H1 (cell line): Measurements from ENCODE around the gene CCNK. TPM values are rescaled to one million over a fixed set of nuclear protein-coding genes. Genes with fewer than 3 reads are reported as not detected.

Source experiments
- CTCF ChIA-PET: fragments of 300-600 bp; sonication (Branson Sonifier 250); formaldehyde crosslinking; loops from one replicate; lab custom pipeline; 2021; ENCODE audit not compliant: partially characterized antibody; lab: Charles Lee
- POLR2A ChIA-PET: fragments of 300-600 bp; sonication (Branson Sonifier 250); formaldehyde crosslinking; loops from one replicate; lab custom pipeline; 2021; ENCODE audit warnings: inconsistent platforms; ENCODE audit not compliant: partially characterized antibody; lab: Charles Lee
- DNase-seq, 2 experiments: peaks; one replicate each; pipeline versions ENCODE4 v3.0.0 to v3.0.0-alpha.2; 2010 to 2022; ENCODE audit warnings: low spot score in 2 of 2, low read depth in 1 of 2, mixed read lengths in 1 of 2
- FAIRE-seq: peaks from 2 replicates; lab custom pipeline; 2011; peaks lifted over from hg19 to GRCh38; lab: Jason Lieb, UNC
- H2AFZ ChIP-seq: 2 replicates; pipeline ENCODE4 v1.8.1; 2012; ENCODE audit warnings: low read length, inconsistent platforms
- H2AK5ac ChIP-seq: 2 replicates; pipeline ENCODE4 v1.6.1; 2013; ENCODE audit warnings: low read depth, low read length
- H2BK120ac ChIP-seq: replicated peaks from 2 replicates; pipeline ENCODE3; 2013; ENCODE audit warnings: low read depth, low read length, inconsistent platforms
- H2BK12ac ChIP-seq: 2 replicates; pipeline ENCODE4 v1.6.1; 2013; ENCODE audit warnings: low read depth, low read length
- H2BK15ac ChIP-seq: 2 replicates; pipeline ENCODE4 v1.6.1; 2013; ENCODE audit warnings: low read length
- H2BK20ac ChIP-seq: 2 replicates; pipeline ENCODE4 v1.6.1; 2013; ENCODE audit warnings: low read length
- H2BK5ac ChIP-seq: 2 replicates; pipeline ENCODE4 v1.6.1; 2013; ENCODE audit warnings: low read depth, low read length
- H3K14ac ChIP-seq: 2 replicates; pipeline ENCODE4 v1.6.1; 2013; ENCODE audit warnings: inconsistent platforms; ENCODE audit not compliant: insufficient read length
- H3K18ac ChIP-seq: 2 replicates; pipeline ENCODE4 v1.6.1; 2013; ENCODE audit warnings: low read length; ENCODE audit errors: extremely low read depth
- H3K23ac ChIP-seq: 2 replicates; pipeline ENCODE4 v1.6.1; 2013; ENCODE audit warnings: inconsistent platforms; ENCODE audit not compliant: insufficient read length
- H3K23me2 ChIP-seq: 2 replicates; pipeline ENCODE4 v1.6.1; 2013; ENCODE audit warnings: low read depth, low read length
- H3K27ac ChIP-seq: 2 replicates; pipeline ENCODE4 v1.6.1; 2011; ENCODE audit warnings: low read depth, low read length, inconsistent platforms
- H3K27me3 ChIP-seq, 4 experiments: replicated peaks in 1 of 4; 1 replicate in 1 of 4; 2 replicates in 3 of 4; pipeline versions ENCODE4 v1.6.1 to v1.8.1; 2011 to 2013; ENCODE audit warnings: low read length in 3 of 4, mild to moderate bottlenecking in 3 of 4, inconsistent platforms in 2 of 4, mixed read lengths in 2 of 4, moderate library complexity in 1 of 4; ENCODE audit not compliant: control insufficient read depth in 3 of 4, insufficient read depth in 3 of 4; ENCODE audit errors: extremely low read depth in 1 of 4
- H3K36me3 ChIP-seq, 4 experiments: 2 replicates each; pipeline versions ENCODE4 v1.6.1 to v1.8.1; 2011 to 2013; ENCODE audit warnings: mild to moderate bottlenecking in 4 of 4, low read length in 3 of 4, moderate library complexity in 2 of 4, control low read depth in 1 of 4, inconsistent platforms in 1 of 4; ENCODE audit not compliant: insufficient read depth in 4 of 4, control insufficient read depth in 2 of 4
- H3K4ac ChIP-seq: replicated peaks from 2 replicates; pipeline ENCODE3; 2013; ENCODE audit warnings: low read length, low read depth, mixed read lengths, inconsistent platforms; ENCODE audit not compliant: insufficient read length
- H3K4me1 ChIP-seq, 4 experiments: replicated peaks in 1 of 4; 1 replicate in 1 of 4; 2 replicates in 3 of 4; pipeline versions ENCODE4 v1.6.1 to v1.8.1; 2011 to 2013; ENCODE audit warnings: low read length in 3 of 4, inconsistent platforms in 2 of 4, mixed read lengths in 1 of 4; ENCODE audit not compliant: insufficient read depth in 4 of 4, control insufficient read depth in 3 of 4
- H3K4me2 ChIP-seq, 2 experiments: 2 replicates each; pipeline versions ENCODE4 v1.6.1 to v1.8.1; 2011 to 2013; ENCODE audit warnings: low read depth in 2 of 2, low read length in 2 of 2, control low read depth in 1 of 2, inconsistent platforms in 1 of 2, mild to moderate bottlenecking in 1 of 2; ENCODE audit not compliant: insufficient read depth in 1 of 2
- H3K4me3 ChIP-seq, 4 experiments: fragments of 200-600, 300-600 bp in 1 of 4; sonication (generic), shearing (Covaris generic), sonication (Bioruptor Twin) in 1 of 4; 2 replicates each; pipeline versions ENCODE4 v1.5.1 to v1.8.1; 2011 to 2016; ENCODE audit warnings: low read length in 4 of 4, low read depth in 3 of 4, control low read depth in 2 of 4, inconsistent platforms in 2 of 4, mild to moderate bottlenecking in 2 of 4, mixed read lengths in 1 of 4, moderate library complexity in 1 of 4; ENCODE audit not compliant: insufficient read depth in 2 of 4; ENCODE audit errors: extremely low read depth in 1 of 4
- H3K56ac ChIP-seq: replicated peaks from 2 replicates; pipeline ENCODE3; 2013; ENCODE audit warnings: low read depth, mild to moderate bottlenecking, mixed read lengths, low read length, inconsistent platforms; ENCODE audit not compliant: insufficient read length
- H3K79me1 ChIP-seq: 2 replicates; pipeline ENCODE4 v1.6.1; 2013; ENCODE audit warnings: low read depth, low read length, control low read depth
- H3K79me2 ChIP-seq, 2 experiments: 2 replicates each; pipeline versions ENCODE4 v1.6.1 to v1.8.1; 2012 to 2013; ENCODE audit warnings: low read length in 2 of 2, mild to moderate bottlenecking in 2 of 2, inconsistent platforms in 1 of 2; ENCODE audit not compliant: insufficient read depth in 2 of 2, control insufficient read depth in 1 of 2
- H3K9ac ChIP-seq, 4 experiments: replicated peaks in 1 of 4; 1 replicate in 1 of 4; 2 replicates in 3 of 4; pipeline versions ENCODE4 v1.6.1 to v1.8.1; 2011 to 2013; ENCODE audit warnings: low read depth in 3 of 4, low read length in 3 of 4, control low read depth in 2 of 4, mild to moderate bottlenecking in 2 of 4, moderate library complexity in 2 of 4, inconsistent platforms in 1 of 4; ENCODE audit errors: extremely low read depth in 1 of 4
- H3K9me3 ChIP-seq, 2 experiments: 2 replicates each; pipeline versions ENCODE4 v1.6.1 to v1.8.1; 2012 to 2013; ENCODE audit warnings: mild to moderate bottlenecking in 2 of 2, moderate library complexity in 2 of 2, control low read depth in 1 of 2, inconsistent platforms in 1 of 2, low read depth in 1 of 2, low read length in 1 of 2, mixed read lengths in 1 of 2; ENCODE audit not compliant: insufficient read depth in 2 of 2
- H4K20me1 ChIP-seq, 2 experiments: replicated peaks in 1 of 2; 2 replicates each; pipeline versions ENCODE3 to v1.8.1; 2011 to 2013; ENCODE audit warnings: inconsistent platforms in 2 of 2, low read length in 2 of 2, mild to moderate bottlenecking in 1 of 2; ENCODE audit not compliant: insufficient read depth in 2 of 2, control insufficient read depth in 1 of 2
- H4K5ac ChIP-seq: 2 replicates; pipeline ENCODE4 v1.6.1; 2013; ENCODE audit warnings: low read length, low read depth, mixed read lengths, inconsistent platforms; ENCODE audit not compliant: insufficient read length
- H4K8ac ChIP-seq: 2 replicates; pipeline ENCODE4 v1.8.0; 2013; ENCODE audit warnings: mild to moderate bottlenecking, moderate library complexity, low read length, inconsistent platforms; ENCODE audit not compliant: insufficient read depth; ENCODE audit errors: extremely low read depth
- H4K91ac ChIP-seq: replicated peaks from 2 replicates; pipeline ENCODE3; 2013; ENCODE audit warnings: low read length, mixed read lengths, inconsistent platforms; ENCODE audit not compliant: insufficient read length
- CTBP2 ChIP-seq: IDR thresholded peaks from 2 replicates; pipeline ENCODE4 v1.7.0; 2011; ENCODE audit warnings: borderline replicate concordance, mild to moderate bottlenecking, moderate library complexity, mixed read lengths, low read length; ENCODE audit not compliant: insufficient read depth, insufficient read length
- EGR1 ChIP-seq: IDR thresholded peaks from 2 replicates; pipeline ENCODE4 v1.6.1; 2011; ENCODE audit warnings: low read depth, low read length, borderline replicate concordance
- GABPA ChIP-seq: IDR thresholded peaks from 2 replicates; pipeline ENCODE4 v1.6.1; 2011; ENCODE audit warnings: mild to moderate bottlenecking, low read length, moderate library complexity, borderline replicate concordance; ENCODE audit not compliant: insufficient read depth
- MAX ChIP-seq: IDR thresholded peaks from 2 replicates; pipeline ENCODE4 v1.6.1; 2012; ENCODE audit warnings: inconsistent platforms
- RBBP5 ChIP-seq: IDR thresholded peaks from 2 replicates; pipeline ENCODE4 v1.7.1; 2012; ENCODE audit warnings: low read depth, mild to moderate bottlenecking, inconsistent platforms, low read length, moderate library complexity, borderline replicate concordance
- TAF1 ChIP-seq: IDR thresholded peaks from 2 replicates; pipeline ENCODE4 v1.6.1; 2011; ENCODE audit warnings: mild to moderate bottlenecking, low read depth, low read length
- USF2 ChIP-seq: IDR thresholded peaks from 2 replicates; pipeline ENCODE4 v1.6.1; 2011; ENCODE audit warnings: low read length, improper control_type of control experiment
- YY1 ChIP-seq: IDR thresholded peaks from 2 replicates; pipeline ENCODE4 v1.6.1; 2011; ENCODE audit warnings: low read depth, mild to moderate bottlenecking, low read length
- WGBS, 2 experiments: shearing (Covaris generic) in 1 of 2; methylation state at CpG; one replicate each; pipeline versions ENCODE4 v1.1.6 to v1.1.7; 2013 to 2015; ENCODE audit warnings: low lambda C conversion rate in 2 of 2, mixed read lengths in 2 of 2, inconsistent platforms in 1 of 2, low coverage in 1 of 2, missing lambda C conversion rate in 1 of 2; ENCODE audit not compliant: insufficient replicate concordance in 2 of 2, insufficient coverage in 1 of 2, insufficient read length in 1 of 2; ENCODE audit errors: extremely low coverage in 1 of 2, missing lambda C conversion rate in 1 of 2; 5-methylcytosine and 5-hydroxymethylcytosine counted together
- polyA plus RNA-seq, 7 experiments: library from polyadenylated mRNA; depleted of rRNA in 3 of 7; stranded (reverse) in 5 of 7; unstranded in 2 of 7; fragments of >200 nt in 5 of 7; fragments of 200-250 nt in 2 of 7; gene quantifications; 1 replicate in 5 of 7; 2 replicates in 1 of 7; 4 replicates in 1 of 7; pipeline versions ENCODE4 v1.2.1 to v1.2.3, GENCODE V29; 2011 to 2013; ENCODE audit warnings: missing spikeins in 2 of 7, mixed read lengths in 2 of 7
- total RNA-seq: library from RNA; stranded (reverse); fragmentation: NEBNext Ultra II Directional; extraction: Animal tissue kit (Norgen Biotek cat#: 25700); gene quantifications from 2 replicates; pipeline ENCODE4 v1.2.1, GENCODE V29; 2021

Gene CCNK
- total and polyA plus RNA-seq, 2 of the 8 experiments (the other 6 are each of a cell fraction or from before 2014, with no cell fraction given) = 10.7 to 82.7 TPM

- Histone ChIP-seq H3K79me2 (peaks cover 0 to 50% of the 10 kb centered on the region in 2 experiments; a peak in 2 of 4 replicates), H4K5ac (no peak overlapping the region), H3K23me2 (0 out of 2 replicates have a peak, but pooled peaks cover 2% of the 10 kb centered on the region), H2AFZ (no peak overlapping the region), H3K23ac (no peak overlapping the region), H2BK12ac (no peak overlapping the region), H2BK15ac (no peak overlapping the region), H4K8ac (no peak overlapping the region), H3K18ac (no peak overlapping the region), H3K9me3 (no peaks in the 10 kb centered on the region), H4K20me1 (peaks cover 6 to 23% of the 10 kb centered on the region in 2 experiments), H2BK120ac (no peak overlapping the region), H3K4me1 (peaks cover 0 to 39% (median 26%) of the 10 kb centered on the region in 4 experiments; a peak in 6 of 7 replicates), H3K4ac (no peak overlapping the region), H3K27ac (no peak overlapping the region), H3K56ac (no peak overlapping the region), H3K27me3 (no peaks in the 10 kb centered on the region), H3K14ac (no peak overlapping the region), H3K9ac (no peak overlapping the region), H2AK5ac (no peak overlapping the region), H4K91ac (no peak overlapping the region), H3K4me3 (no peak overlapping the region), H3K36me3 (no peaks in the 10 kb centered on the region), H3K79me1 (peaks cover 37% of the 10 kb centered on the region), H2BK5ac (no peak overlapping the region), H2BK20ac (no peak overlapping the region), H3K4me2 (no peak overlapping the region)
- CTCF ChIA-PET = interaction anchor here (1.1 kb wide), 1 partner anchor 63 kb away, joined by 3 read pairs; no protein-coding TSS in a partner anchor
- POLR2A ChIA-PET = no interaction called here
- DNase-seq (no peak), FAIRE-seq (no peak)
- WGBS, 2 experiments = 83% methylated on average over 16 of the region's 16 CpGs; no CpG with 5 or more reads in 1 of the 2 experiments
- TF ChIP-seq EGR1 (no peak), GABPA (no peak), USF2 (no peak), TAF1 (no peak), MAX (no peak), YY1 (no peak), CTBP2 (no peak), RBBP5 (no peak)
These were observed 78.2 kb downstream of the CCNK start for GRCh38 chr14:99559286-99559990.
